HT-29 (cell line): ENCODE data around the gene SMOC1. TPM values are rescaled to one million over a fixed set of nuclear protein-coding genes. Genes with fewer than 3 reads are reported as not detected.

Experiments
- DNase-seq: peaks from one replicate; pipeline ENCODE4 v3.0.0-alpha.2; 2015; ENCODE audit warnings: low spot score
- total RNA-seq: library from RNA; depleted of rRNA; stranded (reverse); fragments of >200 nt; shearing (Covaris generic); gene quantifications from 2 replicates; pipeline ENCODE4 v1.2.3, GENCODE V29; 2014; rRNA removed

Gene SMOC1
- not detected in 2 replicates for total RNA-seq

- DNase-seq: no peak
These were observed at the start of gene SMOC1 for GRCh38 chr14:69879175-69880043. Gene SMOC1 (plus strand): TSS chr14:69879416. CDS start chr14:69879679, 263 bp downstream.

GRCh38 chr14:69838881-69839416 is 40.3 kb upstream of the SMOC1 start:
- DNase-seq: peak; percentile 1

GRCh38 chr14:69839661-69840060 is 39.6 kb upstream of the SMOC1 start:
- no peak for DNase-seq

- no peak for DNase-seq
These were observed 37.6 kb upstream of the SMOC1 start for GRCh38 chr14:69841656-69842055.

- DNase-seq: no peak
These were observed 36.4 kb upstream of the SMOC1 start for GRCh38 chr14:69842686-69843420.

- DNase-seq: no peak
These were observed 35.0 kb upstream of the SMOC1 start for GRCh38 chr14:69844171-69844570.

- no peak for DNase-seq
These were observed 34.1 kb upstream of the SMOC1 start for GRCh38 chr14:69845050-69845581.

GRCh38 chr14:69845787-69846186 is 33.4 kb upstream of the SMOC1 start:
- DNase-seq: no peak

GRCh38 chr14:69848156-69848555 is 31.1 kb upstream of the SMOC1 start:
- DNase-seq: no peak

GRCh38 chr14:69848903-69849391 is 30.3 kb upstream of the SMOC1 start:
- DNase-seq: no peak

GRCh38 chr14:69850086-69850735 is 29.0 kb upstream of the SMOC1 start:
- DNase-seq: peak; percentile 1

GRCh38 chr14:69850736-69851112 is 28.5 kb upstream of the SMOC1 start:
- DNase-seq: no peak

GRCh38 chr14:69852531-69853321 is 26.5 kb upstream of the SMOC1 start:
- DNase-seq: no peak

- no peak for DNase-seq
These were observed 25.4 kb upstream of the SMOC1 start for GRCh38 chr14:69853774-69854173.

- no peak for DNase-seq
These were observed 24.6 kb upstream of the SMOC1 start for GRCh38 chr14:69854598-69854997.

GRCh38 chr14:69855180-69855832 is 23.9 kb upstream of the SMOC1 start:
- no peak for DNase-seq

- DNase-seq: no peak
These were observed 20.4 kb upstream of the SMOC1 start for GRCh38 chr14:69858801-69859200.

- DNase-seq: no peak
These were observed 19.6 kb upstream of the SMOC1 start for GRCh38 chr14:69859591-69859990.

- no peak for DNase-seq
These were observed 19.0 kb upstream of the SMOC1 start for GRCh38 chr14:69860221-69860620.

- DNase-seq: no peak
These were observed 18.1 kb upstream of the SMOC1 start for GRCh38 chr14:69861025-69861569.
